Uterus (tissue), 2 donors: ENCODE results near the gene LRRC4C.

Experiments used
- POLR2A ChIP-seq, 2 donors: fragments of 450-650 bp; IDR thresholded peaks; one replicate each; pipeline ENCODE4 v1.6.1; 2016; ENCODE audit warnings: antibody characterized with exemption in 2 of 2, mild to moderate bottlenecking in 1 of 2, moderate library complexity in 1 of 2
- TF ChIP-seq, protein P1 (sequence below), 4 experiments: fragments of 200-600 bp in 2 of 4; fragments of 450-650 bp in 2 of 4; sonication (generic) in 2 of 4; IDR thresholded peaks; one replicate each; pipeline ENCODE4 v1.5.1; 2016 to 2019; ENCODE audit warnings: antibody characterized with exemption in 4 of 4, mild to moderate bottlenecking in 2 of 4, moderate library complexity in 1 of 4

DNA sequence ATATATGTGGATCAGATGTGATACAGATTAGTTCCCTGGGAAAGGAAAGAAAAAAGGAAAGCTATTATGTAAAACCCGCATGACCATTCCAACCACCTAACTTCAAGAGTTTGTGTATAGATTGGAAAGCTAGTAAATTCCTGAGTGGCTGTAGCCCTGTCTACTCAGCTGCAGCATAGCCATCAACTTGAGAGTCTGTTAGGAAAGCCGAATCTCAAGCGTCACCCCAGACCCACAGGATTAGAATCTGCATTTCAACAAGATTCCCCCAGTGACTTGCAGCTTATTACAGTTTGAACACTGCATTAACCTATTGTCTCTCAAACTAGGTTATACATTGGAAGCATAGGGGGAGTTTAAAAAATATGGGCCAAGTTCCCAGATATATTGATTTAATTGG lies 921.7 kb downstream of the LRRC4C start:
- TF ChIP-seq, protein P1, sequence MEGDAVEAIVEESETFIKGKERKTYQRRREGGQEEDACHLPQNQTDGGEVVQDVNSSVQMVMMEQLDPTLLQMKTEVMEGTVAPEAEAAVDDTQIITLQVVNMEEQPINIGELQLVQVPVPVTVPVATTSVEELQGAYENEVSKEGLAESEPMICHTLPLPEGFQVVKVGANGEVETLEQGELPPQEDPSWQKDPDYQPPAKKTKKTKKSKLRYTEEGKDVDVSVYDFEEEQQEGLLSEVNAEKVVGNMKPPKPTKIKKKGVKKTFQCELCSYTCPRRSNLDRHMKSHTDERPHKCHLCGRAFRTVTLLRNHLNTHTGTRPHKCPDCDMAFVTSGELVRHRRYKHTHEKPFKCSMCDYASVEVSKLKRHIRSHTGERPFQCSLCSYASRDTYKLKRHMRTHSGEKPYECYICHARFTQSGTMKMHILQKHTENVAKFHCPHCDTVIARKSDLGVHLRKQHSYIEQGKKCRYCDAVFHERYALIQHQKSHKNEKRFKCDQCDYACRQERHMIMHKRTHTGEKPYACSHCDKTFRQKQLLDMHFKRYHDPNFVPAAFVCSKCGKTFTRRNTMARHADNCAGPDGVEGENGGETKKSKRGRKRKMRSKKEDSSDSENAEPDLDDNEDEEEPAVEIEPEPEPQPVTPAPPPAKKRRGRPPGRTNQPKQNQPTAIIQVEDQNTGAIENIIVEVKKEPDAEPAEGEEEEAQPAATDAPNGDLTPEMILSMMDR (IDR thresholded peaks at IDR 0.05): no peak
- TF ChIP-seq POLR2A (IDR thresholded peaks at IDR 0.05): no peak
